GM18907 (cell line): ENCODE measurements around the gene PDZD2.

ENCODE experiments used
- ATAC-seq: cut with Tn5 transposase; IDR thresholded peaks from one replicate; pipeline ENCODE4 v1.9.1; 2021; ENCODE audit warnings: mild to moderate bottlenecking, moderate library complexity; ENCODE audit not compliant: unreplicated experiment

Gene PDZD2

DNA sequence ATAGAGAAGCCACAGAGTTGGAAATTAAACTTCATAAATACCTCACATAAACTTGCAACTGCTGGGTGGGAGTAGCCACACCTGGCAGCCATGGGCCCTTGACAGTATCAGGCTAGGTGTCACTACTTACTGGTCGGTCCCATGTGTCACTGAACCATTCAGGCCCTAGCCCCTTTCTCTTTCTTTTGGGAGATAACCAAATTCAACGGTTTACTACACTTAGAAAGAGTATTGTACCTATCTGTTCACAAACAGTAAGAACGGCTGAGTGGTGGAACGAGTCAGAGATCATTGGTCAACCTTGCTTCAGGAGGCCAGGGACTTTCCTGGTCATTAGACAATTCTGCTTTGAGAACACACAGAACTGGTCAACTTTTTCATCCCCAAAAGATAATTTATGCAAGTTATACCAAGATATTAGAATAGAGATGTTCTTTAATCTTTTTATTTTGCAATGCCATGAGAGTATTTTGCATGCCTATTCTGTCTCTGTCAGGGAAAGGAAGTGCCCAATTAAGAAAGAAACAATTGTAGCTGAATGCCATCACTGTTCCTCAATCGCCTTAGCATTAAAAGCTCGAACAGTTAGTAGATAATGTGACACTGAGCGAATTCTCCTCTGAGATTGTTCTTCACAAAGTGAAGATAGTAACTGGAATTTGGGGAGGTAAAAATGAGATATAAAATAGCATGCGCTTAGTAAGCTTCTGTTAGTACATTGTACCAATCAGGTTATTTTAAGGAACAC is 484.3 kb downstream of the PDZD2 start:
- ATAC-seq, result peak; percentile 81

DNA sequence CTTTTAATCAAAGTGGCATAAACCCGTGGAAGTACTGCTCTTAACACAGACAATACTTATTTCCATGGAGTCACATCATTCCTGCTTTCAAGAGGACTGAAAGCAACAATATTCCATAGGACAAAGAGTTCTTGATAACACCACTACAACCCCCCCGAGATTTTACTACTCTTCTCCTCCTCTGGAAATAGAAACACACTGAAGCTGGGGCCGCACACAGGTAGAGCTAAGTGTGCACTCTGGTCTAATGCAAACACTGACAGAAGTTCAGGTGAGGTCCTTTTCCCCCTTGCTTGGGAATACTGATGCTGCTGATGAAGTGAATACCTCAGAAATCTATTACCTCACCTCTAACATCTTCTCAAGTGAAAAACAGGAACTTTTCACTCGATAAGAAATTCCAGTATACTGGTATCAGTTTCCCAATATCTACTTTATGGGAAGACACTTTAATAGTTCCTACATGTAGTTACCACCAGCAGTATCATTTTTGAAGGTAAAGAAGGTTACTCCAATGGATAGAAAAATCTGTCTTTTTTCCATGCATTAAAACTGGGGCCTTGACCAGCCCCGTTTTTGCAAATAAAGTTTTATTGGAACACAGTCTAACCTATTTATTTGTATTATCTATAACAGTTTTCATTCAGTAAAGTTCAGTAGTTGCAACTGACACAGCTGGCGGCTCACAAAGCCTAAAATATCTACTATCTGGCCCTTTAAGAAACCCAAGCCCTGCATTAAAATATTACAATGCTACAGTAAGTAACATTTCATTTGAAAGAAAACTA is 485.2 kb downstream of the PDZD2 start:
- no peak for ATAC-seq

DNA sequence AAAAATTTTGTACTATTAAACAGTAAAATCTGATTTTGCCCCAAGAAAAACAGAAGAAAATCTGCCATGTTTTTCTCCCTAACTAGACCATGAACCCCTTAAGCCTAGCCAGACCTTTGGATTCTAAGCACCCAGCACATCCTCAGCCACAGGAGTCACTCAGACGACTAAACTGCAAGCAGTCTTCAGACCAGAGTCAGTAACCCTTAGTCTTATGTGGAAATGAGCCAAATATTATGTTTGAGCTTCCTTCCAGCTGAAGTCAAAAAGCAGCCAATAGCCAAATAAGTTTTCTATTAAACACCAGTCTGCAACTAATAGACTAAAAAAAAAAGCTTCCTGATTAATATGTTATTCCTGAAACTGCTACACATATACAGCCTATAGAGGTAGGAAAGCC is 487.8 kb downstream of the PDZD2 start:
- ATAC-seq, result no peak

DNA sequence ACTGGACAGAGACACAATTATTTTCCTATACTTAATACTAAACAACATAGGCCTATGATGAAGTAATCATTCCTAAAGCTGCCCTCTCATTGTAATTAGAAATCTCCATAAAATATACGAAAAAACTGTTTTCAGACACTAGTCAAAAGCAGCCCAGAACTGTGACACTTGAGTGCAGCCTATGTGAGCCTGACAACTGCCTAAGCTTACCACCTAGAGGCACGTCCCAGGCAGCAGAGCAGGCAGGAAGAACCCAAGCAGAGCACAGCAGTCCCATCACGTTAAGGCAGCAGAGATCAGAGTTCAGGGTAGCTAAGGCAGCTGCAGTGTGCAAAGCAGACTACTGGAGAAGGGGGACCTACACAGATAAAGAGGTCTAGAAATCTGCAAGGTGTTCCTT is 488.8 kb downstream of the PDZD2 start:
- no peak for ATAC-seq

DNA sequence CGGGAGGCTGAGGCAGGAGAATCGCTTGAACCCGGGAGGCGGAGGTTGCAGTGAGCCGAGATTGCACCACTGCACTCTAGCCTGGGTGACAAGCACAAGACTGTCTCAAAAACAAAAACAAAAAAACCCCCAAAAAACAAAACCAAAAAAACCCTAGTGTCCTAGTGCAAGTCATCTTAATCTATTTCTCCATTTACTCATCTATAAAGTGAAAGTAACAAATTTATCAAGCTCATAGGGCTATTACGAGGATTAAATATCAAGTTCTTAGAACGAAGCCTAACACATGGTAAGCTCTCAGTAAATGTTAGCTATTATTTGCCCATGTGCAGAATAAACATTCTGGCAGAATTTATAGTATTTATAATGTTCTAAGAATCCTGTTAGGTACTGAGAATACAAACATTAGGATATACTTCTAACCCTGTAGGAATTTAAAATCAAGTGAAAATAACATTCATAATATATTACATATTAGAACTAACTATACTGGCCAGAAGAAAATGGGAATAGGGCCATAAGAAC is 490.2 kb downstream of the PDZD2 start:
- ATAC-seq, result no peak

DNA sequence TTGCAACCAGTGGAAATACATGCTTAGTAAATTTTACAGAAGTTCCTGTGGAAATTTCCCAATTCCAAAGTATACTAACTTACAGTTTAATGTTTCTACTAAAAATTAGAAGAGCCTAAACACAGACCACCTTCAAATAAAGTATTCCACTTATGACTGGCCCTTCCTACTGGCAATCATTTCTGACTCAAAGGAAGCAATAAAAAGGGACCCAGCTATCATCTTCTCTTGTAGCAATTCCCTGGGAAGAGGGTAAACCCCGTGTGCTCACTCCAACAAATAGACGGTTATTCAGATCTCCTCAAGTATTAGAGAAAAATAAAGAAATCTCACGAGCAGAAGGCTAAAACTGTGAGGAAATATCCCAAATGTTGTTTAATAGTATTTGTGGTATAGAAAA is 491.9 kb downstream of the PDZD2 start:
- no peak for ATAC-seq

DNA sequence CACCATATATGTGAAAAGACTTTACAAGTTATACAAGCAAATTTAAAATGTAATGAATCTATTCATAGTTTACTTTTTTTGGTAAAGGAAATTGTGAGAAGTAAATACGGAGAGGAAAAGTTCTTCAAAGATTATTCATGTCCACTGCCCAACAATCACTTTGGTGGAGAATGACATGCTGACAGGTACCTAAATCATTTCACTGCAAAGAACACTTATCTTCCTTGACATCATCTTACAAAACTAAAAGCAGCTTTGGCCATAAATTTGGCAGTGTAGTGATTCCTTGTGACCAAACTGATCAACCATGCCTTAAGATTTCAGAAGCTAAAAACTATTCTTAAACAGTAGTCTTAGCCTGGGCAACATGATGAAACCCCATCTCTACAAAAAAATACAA is 492.7 kb downstream of the PDZD2 start:
- no peak for ATAC-seq

DNA sequence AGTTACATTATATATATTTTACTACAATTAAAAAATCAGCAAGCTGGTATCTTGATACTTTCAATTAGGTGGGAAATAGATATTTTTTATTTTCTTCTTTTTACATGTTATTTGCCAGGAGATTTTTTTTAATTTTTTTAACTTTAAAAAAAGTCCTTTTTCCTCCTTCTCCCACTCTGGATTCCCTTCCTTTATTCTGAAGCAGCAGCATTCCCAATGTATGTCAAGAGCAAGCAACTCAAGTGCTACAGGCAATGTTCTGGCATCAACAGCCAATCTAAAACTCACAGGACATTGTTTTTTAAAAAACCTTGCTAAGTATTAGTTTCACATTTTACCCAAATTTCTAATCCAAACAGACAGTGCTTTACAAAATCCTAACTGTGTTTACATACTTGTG is 493.8 kb downstream of the PDZD2 start:
- ATAC-seq, result no peak

DNA sequence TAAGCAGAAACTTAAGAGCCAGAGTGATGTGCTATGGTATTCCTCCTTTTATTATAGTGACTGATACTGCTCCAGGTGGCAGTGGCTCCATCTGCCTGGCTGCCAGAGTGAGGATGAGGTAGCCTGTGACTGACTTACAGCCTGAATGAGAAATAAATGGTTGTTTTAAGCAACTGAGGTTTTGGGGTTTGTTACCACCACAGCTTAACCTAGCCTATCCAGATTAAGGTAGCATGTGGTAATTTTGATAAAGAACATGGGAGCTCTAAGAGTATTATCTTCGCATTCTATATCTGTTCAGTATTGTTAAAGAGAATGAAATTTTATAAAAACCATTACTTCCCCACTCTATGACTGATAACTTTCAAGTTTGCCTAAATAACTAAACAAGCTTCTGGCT is 496.2 kb downstream of the PDZD2 start:
- ATAC-seq, result no peak

DNA sequence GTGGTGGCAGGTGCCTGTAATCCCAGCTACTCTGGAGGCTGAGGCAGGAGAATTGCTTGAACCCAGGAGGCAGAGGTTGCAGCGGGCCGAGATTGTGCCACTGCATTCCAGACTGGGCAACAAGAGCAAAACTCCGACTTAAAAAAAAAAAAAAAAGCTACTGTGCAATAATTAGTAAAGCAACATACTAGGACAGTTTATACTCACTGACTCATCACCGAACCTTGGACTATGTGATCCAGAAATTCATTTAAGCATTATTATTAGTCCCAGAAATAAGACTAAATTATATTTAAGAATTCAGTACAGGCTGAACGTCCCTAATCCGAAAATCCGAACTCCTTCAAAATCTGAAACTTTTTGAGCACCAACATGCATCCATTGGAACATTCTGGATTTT is 497.4 kb downstream of the PDZD2 start:
- ATAC-seq, result no peak

DNA sequence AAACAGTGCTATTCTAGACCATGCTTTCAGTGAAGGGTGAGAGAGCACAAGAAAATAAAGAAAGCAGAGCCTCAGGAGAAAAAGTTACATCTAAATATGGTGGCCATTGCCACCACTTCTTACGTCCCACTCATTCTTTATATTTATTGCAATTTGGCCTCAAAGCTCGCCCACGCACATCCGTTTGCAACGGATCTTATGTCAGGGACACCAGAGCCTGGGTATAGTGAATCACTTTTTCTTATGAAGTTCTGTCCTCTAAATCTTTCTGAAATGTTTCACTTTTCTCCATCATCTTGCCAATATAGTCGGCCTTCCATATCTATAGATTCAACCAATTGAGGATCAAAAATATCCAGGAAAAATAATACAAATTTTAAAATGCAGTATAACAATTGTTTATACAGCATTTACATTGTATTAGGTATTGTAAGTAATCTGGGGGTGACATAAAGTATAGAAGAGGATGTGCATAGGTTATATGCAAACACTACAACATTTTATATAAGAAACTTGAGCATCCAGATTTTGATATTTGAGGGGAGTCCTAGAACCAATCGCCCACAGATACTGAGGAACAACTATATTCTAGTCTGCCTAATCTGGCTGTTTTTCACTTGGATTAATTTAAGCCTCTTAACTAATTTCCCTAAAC is 500.0 kb downstream of the PDZD2 start:
- no peak for ATAC-seq

DNA sequence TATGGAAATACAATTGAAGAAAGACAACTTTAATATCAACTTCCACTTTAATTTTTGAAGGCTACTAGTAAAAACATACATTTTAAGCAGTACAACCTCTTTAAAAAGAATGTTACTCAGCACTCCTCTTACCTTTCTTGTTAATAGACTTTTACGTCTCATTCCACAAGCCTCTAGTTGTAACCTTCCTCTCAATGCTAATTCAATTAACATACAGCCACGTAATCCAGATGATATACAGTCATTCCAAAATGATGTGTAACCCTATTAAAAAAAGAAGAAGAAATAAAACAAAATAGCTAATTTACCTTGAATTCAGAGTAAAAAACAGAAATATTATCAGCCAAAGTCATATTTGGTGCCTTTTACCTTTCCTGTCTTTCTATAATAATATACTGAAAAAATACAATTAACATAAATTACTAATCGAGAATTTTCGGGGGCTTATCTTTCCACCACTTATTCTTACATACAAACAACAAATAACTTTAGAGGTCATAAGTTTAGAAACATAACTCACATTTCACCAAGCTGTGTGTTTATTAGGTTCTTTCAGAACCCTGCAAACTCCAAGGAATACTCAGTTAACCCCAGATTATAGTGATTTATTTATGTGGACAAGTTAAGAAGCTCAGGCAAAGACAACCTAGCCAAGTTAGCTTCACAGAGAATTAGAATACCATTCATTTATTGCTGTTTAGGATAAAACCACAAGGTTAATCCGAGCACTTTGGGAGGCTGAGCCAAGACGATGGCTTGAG is 504.9 kb downstream of the PDZD2 start:
- ATAC-seq, result no peak

DNA sequence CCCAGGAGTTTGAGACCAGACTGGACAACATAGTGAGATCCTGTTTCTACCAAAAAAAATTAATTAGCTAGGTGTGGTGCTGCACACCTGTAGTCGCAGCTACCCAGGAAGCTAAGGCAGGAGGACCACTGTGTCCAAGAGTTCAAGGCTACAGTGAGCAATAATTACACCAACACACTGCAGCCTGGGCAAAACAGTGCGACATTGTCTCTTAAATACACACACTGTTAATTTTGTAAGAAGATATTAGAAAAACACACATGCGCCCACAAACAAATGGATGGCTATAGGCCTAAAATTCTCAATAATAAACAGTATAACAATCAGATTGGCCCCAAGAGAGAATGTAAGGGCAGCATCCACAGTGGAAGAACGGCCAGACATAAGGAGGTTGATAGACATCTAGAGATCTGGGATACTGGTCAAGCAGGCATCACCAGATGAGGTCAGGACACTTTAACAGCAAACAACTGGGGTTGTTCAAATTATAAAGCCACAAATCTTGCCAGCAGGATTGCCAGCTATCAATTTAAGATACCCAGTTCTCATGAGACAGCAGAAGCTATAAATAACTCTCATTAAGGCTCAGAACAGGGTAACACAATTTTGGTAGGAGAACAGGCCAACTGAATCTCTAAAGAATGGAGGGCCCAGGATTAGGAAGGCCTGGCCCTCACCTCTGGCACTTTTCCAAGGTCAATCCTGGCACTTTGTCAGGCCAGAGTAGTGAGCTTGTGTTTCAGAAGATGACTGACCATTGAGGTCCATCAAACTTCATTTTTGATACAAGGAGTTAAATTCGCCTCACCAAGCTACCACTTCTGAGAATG is 505.7 kb downstream of the PDZD2 start:
- ATAC-seq, result no peak

DNA sequence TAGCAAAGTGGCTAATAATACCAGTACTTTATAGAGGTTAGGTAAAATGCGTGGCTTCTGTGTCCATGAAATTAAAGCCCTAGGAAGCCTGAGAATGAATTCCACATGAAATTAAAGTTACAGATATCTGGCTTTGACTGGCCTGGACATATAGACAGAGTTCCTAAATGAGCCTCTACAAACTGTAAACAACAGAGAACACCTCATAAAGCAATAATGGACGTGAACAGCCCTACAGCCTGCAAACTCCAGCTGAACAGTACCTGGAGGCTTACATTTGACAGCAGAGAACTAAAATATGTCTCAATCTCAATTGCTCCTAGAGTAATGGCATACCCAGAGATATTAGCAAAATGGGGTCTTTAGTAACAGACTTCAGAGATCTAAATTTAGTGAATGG is 506.4 kb downstream of the PDZD2 start:
- ATAC-seq, result no peak

DNA sequence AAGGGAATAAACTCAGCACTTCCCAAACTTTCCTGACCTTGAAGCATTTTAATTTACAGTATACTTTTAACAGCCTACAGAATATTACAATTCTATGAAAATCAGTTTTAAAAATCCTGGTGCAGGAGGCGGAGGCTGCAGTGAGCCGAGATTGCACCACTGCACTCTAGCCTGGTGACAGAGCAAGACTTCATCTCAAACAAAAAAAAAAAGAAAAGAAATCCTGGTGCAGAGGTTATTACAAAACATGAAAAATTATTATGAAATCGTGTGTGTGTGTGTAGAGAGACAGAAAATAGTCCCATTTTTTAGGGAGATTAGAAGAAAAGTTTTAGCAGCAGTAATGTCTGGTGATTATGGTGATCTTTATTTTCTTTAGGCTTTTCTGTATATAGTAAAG is 508.3 kb downstream of the PDZD2 start:
- no peak for ATAC-seq

DNA sequence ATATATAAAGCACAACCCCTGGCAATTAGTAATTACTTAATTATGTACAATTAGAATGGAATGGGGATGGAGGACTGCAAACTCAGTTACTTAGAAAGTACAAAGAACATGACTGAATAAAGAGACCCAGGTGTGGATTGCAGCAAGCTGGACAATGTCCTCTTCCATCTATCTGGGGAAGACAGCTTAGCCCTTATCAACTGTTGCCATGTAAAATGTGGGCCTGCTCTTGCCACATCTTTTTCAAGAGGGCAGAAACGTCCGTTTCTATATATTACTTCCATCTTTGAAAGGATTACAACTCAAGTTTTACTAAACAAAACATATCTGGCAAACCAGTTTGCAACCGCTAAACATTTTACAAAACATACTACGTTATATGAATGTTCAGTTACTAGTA is 509.0 kb downstream of the PDZD2 start:
- ATAC-seq, result no peak

DNA sequence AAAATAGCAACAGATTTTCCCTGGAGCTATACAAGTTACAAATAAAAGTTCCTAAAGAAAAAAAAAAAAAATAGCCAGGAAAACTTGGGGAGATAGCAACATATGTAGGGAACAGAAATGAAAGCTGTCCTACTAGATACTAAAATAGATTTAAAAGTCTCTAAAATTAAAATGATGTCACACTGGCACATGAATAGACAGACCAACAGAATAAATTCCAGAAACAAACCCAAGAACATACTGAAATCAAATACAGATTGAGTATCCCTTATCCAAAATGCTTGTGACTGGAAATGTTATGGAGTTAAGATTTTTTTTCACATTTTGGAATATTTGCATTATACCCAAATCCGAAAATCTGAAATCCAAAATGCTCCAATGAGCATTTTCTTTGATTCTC is 511.4 kb downstream of the PDZD2 start:
- ATAC-seq, result no peak

DNA sequence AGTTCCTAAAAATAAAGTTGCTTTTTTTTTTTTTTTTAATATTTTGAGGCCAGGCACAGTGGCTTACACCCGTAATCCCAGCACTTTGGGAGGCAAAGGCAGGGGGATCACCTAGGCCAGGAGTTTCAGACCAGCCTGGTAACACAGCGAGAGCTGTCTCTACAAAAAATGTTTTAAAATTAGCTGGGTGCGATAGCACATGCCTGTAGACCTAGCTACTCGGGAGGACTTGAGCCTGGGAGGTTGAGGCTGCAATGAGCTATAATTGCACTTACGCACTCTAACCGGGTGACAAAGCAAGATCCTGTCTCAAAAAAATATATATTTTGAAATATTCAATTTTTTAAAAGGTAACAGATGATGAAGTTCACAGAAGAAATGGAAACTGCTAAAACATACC is 512.3 kb downstream of the PDZD2 start:
- no peak for ATAC-seq

DNA sequence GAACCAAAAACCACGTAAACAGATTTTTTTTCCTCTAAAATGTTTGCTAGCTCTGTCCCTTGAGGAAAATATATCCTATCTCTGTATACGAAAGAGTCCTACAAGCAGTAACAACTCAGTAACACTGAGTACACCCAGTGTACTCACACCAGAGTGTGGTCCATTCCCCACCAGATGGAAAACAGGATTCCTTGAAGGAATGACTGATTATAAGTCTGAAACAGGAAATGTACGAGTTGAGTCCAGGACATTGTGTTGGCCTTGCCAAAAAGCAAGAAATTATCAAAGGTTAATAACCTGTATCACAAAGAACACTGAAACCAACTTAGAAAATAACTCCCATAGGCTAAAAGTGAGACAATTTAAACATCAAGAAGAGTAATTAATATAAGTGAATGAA is 514.8 kb downstream of the PDZD2 start:
- no peak for ATAC-seq

DNA sequence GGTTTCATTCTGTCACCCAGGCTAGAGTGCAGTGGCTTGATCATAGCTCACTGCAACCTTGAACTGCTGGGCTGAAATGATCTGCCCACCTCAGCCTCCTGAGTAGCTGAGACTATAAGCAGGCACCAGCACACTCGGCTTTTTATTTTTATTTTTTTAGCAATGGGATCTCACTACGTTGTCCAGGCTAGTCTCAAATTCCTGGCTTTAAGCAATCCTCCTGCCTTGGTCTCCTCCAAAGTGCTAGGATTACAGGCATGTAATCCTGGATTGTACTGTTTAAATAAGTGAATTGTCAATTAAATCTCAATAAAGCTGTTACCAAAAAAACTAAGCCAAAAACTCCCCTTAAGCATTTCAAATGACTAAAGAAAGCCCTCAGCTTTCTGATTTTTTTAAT is 516.3 kb downstream of the PDZD2 start:
- ATAC-seq, result no peak
